Brain microvascular endothelial cell (primary cell): ENCODE data around the gene HELZ.

Experiments used
- DNase-seq: peaks from one replicate; pipeline ENCODE4 v3.0.0-alpha.2; 2020
- H3K27ac ChIP-seq: fragments of 250-450 bp; sonication (Bioruptor Pico); 2 replicates; pipeline ENCODE4 v1.5.1; 2020; ENCODE audit warnings: mild to moderate bottlenecking, moderate library complexity
- H3K27me3 ChIP-seq: fragments of 250-450 bp; sonication (Bioruptor Pico); replicated peaks from 2 replicates; pipeline ENCODE4 v1.5.1; 2020; ENCODE audit warnings: mild to moderate bottlenecking
- H3K36me3 ChIP-seq: fragments of 250-450 bp; sonication (Bioruptor Pico); replicated peaks from 2 replicates; pipeline ENCODE4 v1.5.1; 2020; ENCODE audit warnings: mild to moderate bottlenecking
- H3K4me3 ChIP-seq: 2 replicates; pipeline ENCODE4 v1.5.1; 2011; ENCODE audit warnings: low read depth, mild to moderate bottlenecking, control low read depth, low read length, moderate library complexity
- in situ Hi-C: cut with HindIII; loops from 2 replicates; pipeline ENCODE4 v1.10.0; 2017; ENCODE audit warnings: low sequenced_read_pairs, low pct_ligation_motif_present
- TF ChIP-seq, protein P1 (sequence below): IDR thresholded peaks from 2 replicates; pipeline ENCODE4 v1.5.1; 2011; ENCODE audit warnings: low read depth, mild to moderate bottlenecking, moderate library complexity, low read length, control low read depth, inconsistent platforms; ENCODE audit errors: missing control alignments

Gene HELZ

DNA sequence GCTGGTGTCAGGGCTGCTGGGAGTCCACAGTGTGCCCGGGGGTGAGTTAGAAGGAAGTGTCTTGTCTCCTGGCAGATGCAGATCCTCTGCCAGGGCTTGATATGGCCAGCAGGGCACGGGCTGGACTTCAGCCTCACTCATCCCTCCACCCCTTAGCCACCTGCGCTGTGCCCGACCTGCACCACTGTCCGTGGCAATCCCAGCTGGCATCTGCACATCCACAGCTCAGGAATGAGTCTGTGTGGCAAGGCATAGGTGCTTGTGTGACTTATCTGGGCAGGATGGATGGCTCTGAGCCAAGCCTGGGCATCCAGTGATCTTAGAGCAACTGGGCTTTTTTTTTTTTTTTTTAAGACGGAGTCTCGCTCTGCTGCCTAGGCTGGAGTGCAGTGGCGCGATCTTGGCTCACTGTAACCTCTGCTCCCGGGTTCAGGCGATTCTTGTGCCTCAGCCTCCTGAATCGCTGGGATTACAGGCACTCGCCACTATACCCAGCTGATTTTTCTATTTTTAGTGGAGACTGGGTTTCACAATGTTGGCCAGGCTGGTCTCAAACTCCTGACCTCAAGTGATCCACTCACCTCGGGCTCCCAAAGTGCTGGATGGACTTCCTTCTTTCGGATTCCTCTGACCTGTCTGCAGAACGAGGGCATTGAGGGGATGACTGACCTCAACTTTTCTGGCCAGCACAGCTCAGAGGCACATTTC lies 223.1 kb downstream of the HELZ start:
- DNase-seq: no peak
- Histone ChIP-seq H3K36me3 (no peaks in the 10 kb centered on the region), H3K27ac (no peak overlapping the region), H3K4me3 (no peak overlapping the region), H3K27me3 (no peaks in the 10 kb centered on the region)
- in situ Hi-C loops: no loop called here
- TF ChIP-seq, protein P1, sequence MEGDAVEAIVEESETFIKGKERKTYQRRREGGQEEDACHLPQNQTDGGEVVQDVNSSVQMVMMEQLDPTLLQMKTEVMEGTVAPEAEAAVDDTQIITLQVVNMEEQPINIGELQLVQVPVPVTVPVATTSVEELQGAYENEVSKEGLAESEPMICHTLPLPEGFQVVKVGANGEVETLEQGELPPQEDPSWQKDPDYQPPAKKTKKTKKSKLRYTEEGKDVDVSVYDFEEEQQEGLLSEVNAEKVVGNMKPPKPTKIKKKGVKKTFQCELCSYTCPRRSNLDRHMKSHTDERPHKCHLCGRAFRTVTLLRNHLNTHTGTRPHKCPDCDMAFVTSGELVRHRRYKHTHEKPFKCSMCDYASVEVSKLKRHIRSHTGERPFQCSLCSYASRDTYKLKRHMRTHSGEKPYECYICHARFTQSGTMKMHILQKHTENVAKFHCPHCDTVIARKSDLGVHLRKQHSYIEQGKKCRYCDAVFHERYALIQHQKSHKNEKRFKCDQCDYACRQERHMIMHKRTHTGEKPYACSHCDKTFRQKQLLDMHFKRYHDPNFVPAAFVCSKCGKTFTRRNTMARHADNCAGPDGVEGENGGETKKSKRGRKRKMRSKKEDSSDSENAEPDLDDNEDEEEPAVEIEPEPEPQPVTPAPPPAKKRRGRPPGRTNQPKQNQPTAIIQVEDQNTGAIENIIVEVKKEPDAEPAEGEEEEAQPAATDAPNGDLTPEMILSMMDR: no peak

DNA sequence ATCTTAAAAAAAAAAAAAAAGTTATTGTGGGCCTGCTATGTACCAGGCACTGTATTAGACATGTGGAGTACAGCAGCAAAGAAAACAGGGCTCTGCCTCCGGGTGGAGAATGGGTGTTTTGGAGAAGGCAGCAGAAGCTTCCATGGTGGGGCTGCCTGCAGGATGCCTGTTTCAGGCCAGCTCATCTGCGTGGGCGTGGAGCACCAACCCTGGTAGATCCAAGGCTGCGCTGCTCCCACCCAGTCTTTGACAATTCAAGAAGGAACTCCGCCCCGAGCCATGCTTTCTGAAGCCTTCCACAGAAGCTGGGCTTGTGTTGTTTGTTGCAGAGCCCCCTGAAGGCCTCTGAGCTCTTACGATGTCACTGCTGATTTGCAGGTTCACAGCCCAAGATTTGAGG lies 223.8 kb downstream of the HELZ start:
- Histone ChIP-seq H3K36me3 (no peaks in the 10 kb centered on the region), H3K27me3 (no peaks in the 10 kb centered on the region), H3K4me3 (no peak overlapping the region), H3K27ac (no peak overlapping the region)
- DNase-seq: no peak
- in situ Hi-C loops: no loop called here
- TF ChIP-seq, protein P1: no peak
